ENCODE data around the gene AOAH.

The AOAH gene

DNA sequence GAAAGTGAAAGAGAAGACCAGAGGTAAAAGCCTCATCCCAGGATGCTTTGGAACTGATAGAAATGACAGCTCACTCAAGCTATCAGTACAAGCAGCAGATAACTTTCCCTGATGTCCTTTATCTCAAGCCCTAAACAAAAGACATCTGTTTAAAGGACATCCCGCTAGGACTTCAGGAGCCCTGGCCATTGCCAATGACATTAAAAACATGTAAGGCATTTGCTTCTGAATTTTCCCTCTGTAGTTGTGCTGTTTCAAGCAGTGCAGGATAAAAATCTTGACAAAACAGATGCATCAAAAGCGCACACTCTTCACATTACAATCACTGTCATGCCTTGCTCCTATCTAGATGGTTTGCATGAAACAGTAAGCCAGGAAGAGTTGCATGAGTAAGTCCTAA lies 159.8 kb downstream of the AOAH start:
- Histone ChIP-seq H3K4me3 (ENCODE audit: low read depth, low read length) (no peak overlapping the region), H3K27me3 (replicated peaks) (no peaks in the 10 kb centered on the region), H3K36me3 (replicated peaks) (no peaks in the 10 kb centered on the region), H3K27ac (no peak overlapping the region)
- DNase-seq, result no peak
- in situ Hi-C loops (cut with HindIII; ENCODE audit: low pct_ligation_motif_present, low sequenced_read_pairs), result no loop called here
- TF ChIP-seq, protein P1, sequence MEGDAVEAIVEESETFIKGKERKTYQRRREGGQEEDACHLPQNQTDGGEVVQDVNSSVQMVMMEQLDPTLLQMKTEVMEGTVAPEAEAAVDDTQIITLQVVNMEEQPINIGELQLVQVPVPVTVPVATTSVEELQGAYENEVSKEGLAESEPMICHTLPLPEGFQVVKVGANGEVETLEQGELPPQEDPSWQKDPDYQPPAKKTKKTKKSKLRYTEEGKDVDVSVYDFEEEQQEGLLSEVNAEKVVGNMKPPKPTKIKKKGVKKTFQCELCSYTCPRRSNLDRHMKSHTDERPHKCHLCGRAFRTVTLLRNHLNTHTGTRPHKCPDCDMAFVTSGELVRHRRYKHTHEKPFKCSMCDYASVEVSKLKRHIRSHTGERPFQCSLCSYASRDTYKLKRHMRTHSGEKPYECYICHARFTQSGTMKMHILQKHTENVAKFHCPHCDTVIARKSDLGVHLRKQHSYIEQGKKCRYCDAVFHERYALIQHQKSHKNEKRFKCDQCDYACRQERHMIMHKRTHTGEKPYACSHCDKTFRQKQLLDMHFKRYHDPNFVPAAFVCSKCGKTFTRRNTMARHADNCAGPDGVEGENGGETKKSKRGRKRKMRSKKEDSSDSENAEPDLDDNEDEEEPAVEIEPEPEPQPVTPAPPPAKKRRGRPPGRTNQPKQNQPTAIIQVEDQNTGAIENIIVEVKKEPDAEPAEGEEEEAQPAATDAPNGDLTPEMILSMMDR (IDR thresholded peaks at IDR 0.05; ENCODE audit: low read depth, low read length, missing control alignments), result no peak

DNA sequence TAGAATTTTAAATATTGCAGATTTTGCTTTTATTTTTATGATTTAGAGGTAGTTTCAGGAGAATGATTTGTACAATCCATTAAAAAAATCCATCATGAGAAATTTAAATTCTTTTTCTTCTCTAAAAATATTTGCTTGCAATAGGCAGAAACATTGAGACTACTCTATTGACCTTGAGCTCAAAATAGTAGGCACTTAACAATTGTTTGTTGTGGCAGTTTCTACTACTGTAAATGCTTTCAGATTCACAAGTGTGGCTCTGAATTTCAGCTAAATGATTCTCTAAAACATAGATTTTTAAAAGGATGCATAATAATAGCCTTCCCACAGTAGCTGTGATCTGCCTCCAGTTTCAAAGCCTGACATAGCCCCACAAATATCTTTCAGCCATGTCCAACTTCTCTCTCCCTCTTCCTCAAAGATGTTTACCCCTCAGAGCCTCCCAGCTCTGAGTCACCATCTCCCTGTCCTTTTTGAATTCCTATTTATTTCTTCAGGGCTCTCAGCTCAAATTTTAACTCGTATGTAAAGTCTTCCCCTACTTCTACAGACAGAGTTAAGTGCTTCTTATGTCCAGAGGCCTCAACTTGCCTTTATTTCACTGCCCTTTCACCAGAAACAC lies 160.5 kb downstream of the AOAH start:
- no peak for DNase-seq
- Histone ChIP-seq H3K27ac (no peak overlapping the region), H3K36me3 (replicated peaks) (no peaks in the 10 kb centered on the region), H3K4me3 (ENCODE audit: low read depth, low read length) (no peak overlapping the region), H3K27me3 (replicated peaks) (no peaks in the 10 kb centered on the region)
- TF ChIP-seq, protein P1 (IDR thresholded peaks at IDR 0.05; ENCODE audit: low read depth, low read length, missing control alignments), result no peak
- in situ Hi-C loops (cut with HindIII; ENCODE audit: low pct_ligation_motif_present, low sequenced_read_pairs), result no loop called here

DNA sequence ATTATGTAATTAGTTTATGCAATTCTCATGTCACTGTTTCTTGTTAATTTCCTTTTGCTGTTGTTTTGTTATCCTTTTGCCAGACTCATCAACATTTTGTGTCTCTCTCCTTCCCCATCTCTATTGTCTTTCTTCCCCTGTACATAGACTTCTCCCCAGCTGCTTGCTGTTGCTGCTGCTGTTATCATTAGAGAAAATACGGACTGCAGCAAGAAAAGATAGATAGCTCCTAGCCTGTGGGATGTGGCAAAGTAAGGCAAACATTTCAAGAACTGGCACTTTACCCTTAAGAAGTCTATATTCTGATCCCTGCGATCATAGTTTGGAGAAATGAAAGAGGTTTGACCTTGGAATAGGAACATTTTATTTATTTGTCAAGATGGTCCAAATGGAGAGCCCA lies 162.2 kb downstream of the AOAH start:
- TF ChIP-seq, protein P1 (IDR thresholded peaks at IDR 0.05; ENCODE audit: low read depth, low read length, missing control alignments), result no peak
- Histone ChIP-seq H3K4me3 (ENCODE audit: low read depth, low read length) (no peak overlapping the region), H3K27me3 (replicated peaks) (no peaks in the 10 kb centered on the region), H3K36me3 (replicated peaks) (no peaks in the 10 kb centered on the region), H3K27ac (no peak overlapping the region)
- in situ Hi-C loops (cut with HindIII; ENCODE audit: low pct_ligation_motif_present, low sequenced_read_pairs), result no loop called here
- DNase-seq, result no peak

DNA sequence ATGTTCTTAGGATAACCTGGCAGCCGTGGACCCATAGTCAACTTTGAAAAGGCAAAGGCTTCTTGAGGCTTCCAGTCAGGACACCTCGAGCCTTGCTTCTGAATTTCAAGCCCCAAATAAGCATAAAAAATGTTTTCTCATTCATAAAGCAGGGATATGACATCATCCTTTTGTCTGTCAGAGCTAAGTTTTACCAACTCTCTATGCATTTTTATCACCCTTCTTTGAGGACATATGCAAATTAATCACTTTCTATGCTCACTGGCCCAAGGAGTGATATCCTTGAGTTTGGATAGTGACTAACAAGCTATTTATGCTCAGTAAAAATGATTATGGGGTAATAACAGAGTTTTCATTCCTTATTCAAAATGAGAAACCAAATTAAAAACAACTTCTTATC lies 175.3 kb downstream of the AOAH start:
- Histone ChIP-seq H3K27me3 (replicated peaks) (no peaks in the 10 kb centered on the region), H3K4me3 (ENCODE audit: low read depth, low read length) (no peak overlapping the region), H3K27ac (no peak overlapping the region), H3K36me3 (replicated peaks) (no peaks in the 10 kb centered on the region)
- DNase-seq, result no peak
- TF ChIP-seq, protein P1 (IDR thresholded peaks at IDR 0.05; ENCODE audit: low read depth, low read length, missing control alignments), result no peak
- in situ Hi-C loops (cut with HindIII; ENCODE audit: low pct_ligation_motif_present, low sequenced_read_pairs), result no loop called here

DNA sequence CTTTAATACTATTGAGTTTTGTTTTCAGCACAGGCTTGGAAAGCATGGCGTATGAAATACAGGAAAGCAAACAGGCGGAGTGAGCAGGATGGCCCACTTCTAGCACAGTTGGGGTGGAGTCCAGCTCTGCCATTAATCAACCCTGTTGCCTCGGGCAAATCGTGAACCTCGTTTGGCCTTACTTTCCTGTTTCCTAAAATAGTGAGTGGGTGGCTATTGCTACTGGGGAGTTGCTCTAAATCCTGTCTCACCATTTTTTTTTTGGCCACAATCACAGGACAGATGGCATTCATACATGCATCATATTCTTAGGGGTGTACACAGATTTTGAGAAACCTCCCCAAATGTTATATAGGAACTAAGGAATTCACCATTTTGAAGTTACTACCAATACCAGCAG lies 176.9 kb downstream of the AOAH start:
- Histone ChIP-seq H3K4me3 (ENCODE audit: low read depth, low read length) (no peak overlapping the region), H3K27ac (no peak overlapping the region), H3K27me3 (replicated peaks) (no peaks in the 10 kb centered on the region), H3K36me3 (replicated peaks) (no peaks in the 10 kb centered on the region)
- TF ChIP-seq, protein P1 (IDR thresholded peaks at IDR 0.05; ENCODE audit: low read depth, low read length, missing control alignments), result no peak
- DNase-seq, result no peak
- in situ Hi-C loops (cut with HindIII; ENCODE audit: low pct_ligation_motif_present, low sequenced_read_pairs), result no loop called here

DNA sequence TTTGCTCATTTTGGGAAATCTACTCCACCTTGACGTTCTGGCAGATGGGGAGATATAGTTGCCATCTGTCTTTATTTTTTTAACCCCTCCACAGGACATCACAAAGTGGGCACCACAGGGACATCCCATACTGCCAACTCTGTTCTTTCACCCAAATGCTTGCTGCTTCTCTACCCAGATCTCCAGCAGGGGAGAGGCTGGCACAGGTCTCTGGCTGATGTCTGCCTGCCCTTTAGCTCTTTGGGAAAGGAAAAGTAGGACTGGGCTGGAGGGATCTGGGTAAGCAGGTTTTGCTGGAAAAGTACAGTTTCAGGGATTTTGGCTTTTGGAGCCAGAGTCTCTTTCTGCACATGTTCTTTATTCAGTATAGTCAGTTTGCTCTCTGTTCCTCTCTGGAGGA lies 178.0 kb downstream of the AOAH start:
- Histone ChIP-seq H3K27ac (no peak overlapping the region), H3K4me3 (ENCODE audit: low read depth, low read length) (no peak overlapping the region), H3K27me3 (replicated peaks) (no peaks in the 10 kb centered on the region), H3K36me3 (replicated peaks) (no peaks in the 10 kb centered on the region)
- TF ChIP-seq, protein P1 (IDR thresholded peaks at IDR 0.05; ENCODE audit: low read depth, low read length, missing control alignments), result no peak
- in situ Hi-C loops (cut with HindIII; ENCODE audit: low pct_ligation_motif_present, low sequenced_read_pairs), result no loop called here
- no peak for DNase-seq

Measured in brain microvascular endothelial cell (primary cell).